SK-N-SH (cell line): ENCODE results near the gene XRCC6. TPM values are rescaled to one million over a fixed set of nuclear protein-coding genes. Genes with fewer than 3 reads are reported as not detected.
"Not testable (repeated sequence)": the region's sequence is repeated elsewhere in the genome, so short reads cannot be mapped to it uniquely, and the experiment has no call there.

Experiments
- CTCF ChIA-PET: fragments of 300-600, 350-600 bp; formaldehyde crosslinking; extraction: SDS; loops from one replicate; lab custom pipeline; 2021; lab: Yijun Ruan, JAX
- POLR2A ChIA-PET: fragments of 350-600 bp; sonication (Branson Sonifier 250); formaldehyde crosslinking; extraction: SDS; loops from one replicate; lab custom pipeline; 2020; ENCODE audit warnings: antibody characterized with exemption, inconsistent platforms; lab: Yijun Ruan, JAX
- DNase-seq: peaks from one replicate; pipeline ENCODE4 v3.0.0; 2012
- H2AFZ ChIP-seq: fragments of 200-600 bp; sonication (generic); 2 replicates; pipeline ENCODE4 v1.8.1; 2016; ENCODE audit warnings: antibody characterized with exemption, mild to moderate bottlenecking, low read depth
- H3F3A ChIP-seq: fragments of 200-600 bp; sonication (generic); replicated peaks from 2 replicates; pipeline ENCODE3; 2016; ENCODE audit warnings: antibody characterized with exemption, mild to moderate bottlenecking; ENCODE audit not compliant: insufficient read depth
- H3K27ac ChIP-seq, 2 experiments: fragments of 200-500 bp in 1 of 2; fragments of 200-600 bp in 1 of 2; sonication (Bioruptor generic) in 1 of 2; sonication (generic), shearing (Covaris generic) in 1 of 2; 2 replicates each; pipeline versions ENCODE4 v1.5.1 to v1.6.1; 2014 to 2016; ENCODE audit warnings: low read depth in 2 of 2, inconsistent platforms in 1 of 2, low read length in 1 of 2, mild to moderate bottlenecking in 1 of 2, mixed read lengths in 1 of 2
- H3K27me3 ChIP-seq: fragments of 200-600 bp; sonication (generic), shearing (Covaris generic); 2 replicates; pipeline ENCODE4 v1.6.1; 2016; ENCODE audit warnings: mixed run types; ENCODE audit not compliant: insufficient read depth
- H3K36me3 ChIP-seq, 2 experiments: fragments of 200-500 bp in 1 of 2; fragments of 200-600 bp in 1 of 2; sonication (Bioruptor generic) in 1 of 2; sonication (generic) in 1 of 2; replicated peaks in 1 of 2; 2 replicates each; pipeline versions ENCODE3 to v1.5.1; 2014 to 2016; ENCODE audit warnings: low read length in 1 of 2, mild to moderate bottlenecking in 1 of 2; ENCODE audit not compliant: insufficient read depth in 2 of 2, control insufficient read depth in 1 of 2
- H3K4me1 ChIP-seq, 2 experiments: fragments of 200-500 bp in 1 of 2; fragments of 200-600 bp in 1 of 2; sonication (Bioruptor generic) in 1 of 2; sonication (generic), shearing (Covaris generic) in 1 of 2; 2 replicates each; pipeline versions ENCODE4 v1.5.1 to v1.6.1; 2014 to 2016; ENCODE audit warnings: low read depth in 1 of 2, low read length in 1 of 2, mixed run types in 1 of 2; ENCODE audit not compliant: insufficient read depth in 2 of 2, control insufficient read depth in 1 of 2
- H3K4me2 ChIP-seq: fragments of 200-600 bp; sonication (generic), shearing (Covaris generic); 2 replicates; pipeline ENCODE4 v1.6.1; 2017; ENCODE audit warnings: mixed run types
- H3K4me3 ChIP-seq, 2 experiments: fragments of 200-500 bp in 1 of 2; fragments of 200-600 bp in 1 of 2; sonication (Bioruptor generic) in 1 of 2; sonication (generic), shearing (Covaris generic) in 1 of 2; 2 replicates each; pipeline versions ENCODE4 v1.5.1 to v1.8.1; 2014 to 2016; ENCODE audit warnings: low read depth in 2 of 2, inconsistent platforms in 1 of 2, low read length in 1 of 2, mild to moderate bottlenecking in 1 of 2, mixed read lengths in 1 of 2, moderate library complexity in 1 of 2
- H3K79me2 ChIP-seq: fragments of 200-600 bp; sonication (generic); 2 replicates; pipeline ENCODE4 v1.8.1; 2017; ENCODE audit warnings: mild to moderate bottlenecking; ENCODE audit not compliant: insufficient read depth
- H3K9ac ChIP-seq: fragments of 200-600 bp; sonication (generic); 2 replicates; pipeline ENCODE4 v1.6.1; 2017; ENCODE audit warnings: mixed run types
- H3K9me2 ChIP-seq: fragments of 200-600 bp; sonication (generic); 2 replicates; pipeline ENCODE4 v1.6.1; 2017; ENCODE audit warnings: mixed run types
- H3K9me3 ChIP-seq: fragments of 200-600 bp; sonication (generic); 2 replicates; pipeline ENCODE4 v1.6.1; 2017; ENCODE audit warnings: mixed run types, mild to moderate bottlenecking, moderate library complexity
- H4K20me1 ChIP-seq: fragments of 200-600 bp; sonication (generic); 2 replicates; pipeline ENCODE4 v1.6.1; 2017; ENCODE audit warnings: mild to moderate bottlenecking, mixed run types; ENCODE audit not compliant: insufficient read depth
- EZH2phosphoT487 ChIP-seq: fragments of 200-600 bp; sonication (generic); IDR thresholded peaks from 2 replicates; pipeline ENCODE4 v1.6.1; 2017; ENCODE audit warnings: low read depth, mixed run types, mild to moderate bottlenecking, antibody characterized with exemption, moderate library complexity, borderline replicate concordance
- FOXJ3 ChIP-seq: sonication (generic); formaldehyde crosslinking; IDR thresholded peaks from 2 replicates; pipeline ENCODE4 v1.5.1; 2020; ENCODE audit warnings: mild to moderate bottlenecking, missing genetic modification reagents
- GABPA ChIP-seq: IDR thresholded peaks from 2 replicates; pipeline ENCODE4 v1.4.0; 2012; ENCODE audit warnings: low read depth, mild to moderate bottlenecking
- GATA2 ChIP-seq: sonication (generic); formaldehyde crosslinking; IDR thresholded peaks from 2 replicates; pipeline ENCODE4 v1.5.0; 2020; ENCODE audit warnings: mild to moderate bottlenecking, missing genetic modification reagents
- JUND ChIP-seq: IDR thresholded peaks from 2 replicates; pipeline ENCODE4 v1.4.0; 2012
- MXI1 ChIP-seq: IDR thresholded peaks from 2 replicates; pipeline ENCODE4 v1.6.1; 2012; ENCODE audit warnings: mild to moderate bottlenecking, low read depth, low read length, improper control_type of control experiment
- NRF1 ChIP-seq: IDR thresholded peaks from 2 replicates; pipeline ENCODE4 v1.6.1; 2012; ENCODE audit warnings: low read depth, mild to moderate bottlenecking, low read length
- POLR2AphosphoS5 ChIP-seq: IDR thresholded peaks from 2 replicates; pipeline ENCODE4 v1.6.1; 2012; ENCODE audit warnings: low read depth, low read length
- RAD21 ChIP-seq: IDR thresholded peaks from 2 replicates; pipeline ENCODE4 v1.6.1; 2012; ENCODE audit warnings: mild to moderate bottlenecking, low read length
- RCOR1 ChIP-seq: fragments of 150-350 bp; IDR thresholded peaks from 2 replicates; pipeline ENCODE4 v1.6.1; 2017; ENCODE audit warnings: antibody characterized with exemption, low read length
- RXRA ChIP-seq: IDR thresholded peaks from 2 replicates; pipeline ENCODE4 v1.4.0; 2012; ENCODE audit warnings: low read depth, mild to moderate bottlenecking, borderline replicate concordance
- SMC3 ChIP-seq: IDR thresholded peaks from 2 replicates; pipeline ENCODE4 v1.6.1; 2012; ENCODE audit warnings: low read depth, low read length, improper control_type of control experiment
- TAF1 ChIP-seq: IDR thresholded peaks from 2 replicates; pipeline ENCODE4 v1.6.1; 2012; ENCODE audit warnings: low read depth, mild to moderate bottlenecking, low read length, moderate library complexity, borderline replicate concordance
- TEAD4 ChIP-seq: IDR thresholded peaks from 2 replicates; pipeline ENCODE4 v1.4.0; 2012; ENCODE audit warnings: mild to moderate bottlenecking, borderline replicate concordance; ENCODE audit not compliant: insufficient read depth
- YY1 ChIP-seq: IDR thresholded peaks from 2 replicates; pipeline ENCODE4 v1.4.0; 2012; ENCODE audit warnings: low read depth, mild to moderate bottlenecking
- WGBS: methylation state at CpG from one replicate; pipeline ENCODE4 v1.1.6; 2017; ENCODE audit warnings: low lambda C conversion rate; 5-methylcytosine and 5-hydroxymethylcytosine counted together
- polyA plus RNA-seq, 3 experiments: library from polyadenylated mRNA; depleted of rRNA; stranded (reverse); fragments of >200 nt; gene quantifications; 2 replicates each; pipeline ENCODE4 v1.2.3, GENCODE V29; 2012
- TF ChIP-seq, protein P1 (sequence below): IDR thresholded peaks from 2 replicates; pipeline ENCODE4 v1.4.0; 2012; ENCODE audit warnings: low read depth, borderline replicate concordance
- TF ChIP-seq, protein P2 (sequence below): IDR thresholded peaks from 2 replicates; pipeline ENCODE4; 2012
- TF ChIP-seq, protein P3 (sequence below): fragments of 150-350 bp; IDR thresholded peaks from 2 replicates; pipeline ENCODE4 v1.6.1; 2017; ENCODE audit warnings: antibody characterized with exemption, low read length, low read depth, borderline replicate concordance

The XRCC6 gene
- polyA plus RNA-seq, 1 of the 3 experiments (the other 2 are of a cell fraction), result 78.1 TPM

DNA sequence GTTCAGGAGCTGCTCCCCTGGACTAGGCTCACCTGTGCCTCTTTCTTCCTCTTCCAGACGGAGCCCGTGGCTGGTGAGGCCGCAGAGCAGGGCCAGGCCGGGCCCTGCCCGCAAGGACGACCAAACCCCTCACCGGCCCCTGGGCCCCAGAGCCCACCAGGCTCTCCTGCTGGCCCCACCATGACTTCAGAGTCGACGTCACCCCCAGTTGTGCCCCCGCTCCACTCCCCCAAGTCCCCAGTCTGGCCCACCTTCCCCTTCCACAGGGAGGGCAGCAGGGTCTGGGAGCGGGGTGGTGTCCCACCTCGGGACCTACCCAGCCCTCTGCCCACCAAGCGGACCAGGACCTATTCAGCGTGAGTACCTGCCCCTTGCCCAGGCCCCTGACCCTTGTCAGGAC lies 49.3 kb upstream of the XRCC6 start:
- POLR2A ChIA-PET, result no interaction called here
- TF ChIP-seq, protein P1, sequence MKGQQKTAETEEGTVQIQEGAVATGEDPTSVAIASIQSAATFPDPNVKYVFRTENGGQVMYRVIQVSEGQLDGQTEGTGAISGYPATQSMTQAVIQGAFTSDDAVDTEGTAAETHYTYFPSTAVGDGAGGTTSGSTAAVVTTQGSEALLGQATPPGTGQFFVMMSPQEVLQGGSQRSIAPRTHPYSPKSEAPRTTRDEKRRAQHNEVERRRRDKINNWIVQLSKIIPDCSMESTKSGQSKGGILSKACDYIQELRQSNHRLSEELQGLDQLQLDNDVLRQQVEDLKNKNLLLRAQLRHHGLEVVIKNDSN, result no peak
- TF ChIP-seq, protein P2, sequence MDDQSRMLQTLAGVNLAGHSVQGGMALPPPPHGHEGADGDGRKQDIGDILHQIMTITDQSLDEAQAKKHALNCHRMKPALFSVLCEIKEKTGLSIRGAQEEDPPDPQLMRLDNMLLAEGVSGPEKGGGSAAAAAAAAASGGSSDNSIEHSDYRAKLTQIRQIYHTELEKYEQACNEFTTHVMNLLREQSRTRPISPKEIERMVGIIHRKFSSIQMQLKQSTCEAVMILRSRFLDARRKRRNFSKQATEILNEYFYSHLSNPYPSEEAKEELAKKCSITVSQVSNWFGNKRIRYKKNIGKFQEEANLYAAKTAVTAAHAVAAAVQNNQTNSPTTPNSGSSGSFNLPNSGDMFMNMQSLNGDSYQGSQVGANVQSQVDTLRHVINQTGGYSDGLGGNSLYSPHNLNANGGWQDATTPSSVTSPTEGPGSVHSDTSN, result no peak
- TF ChIP-seq RAD21, result no peak
- TF ChIP-seq, all 33 proteins: peak for 0
- Histone ChIP-seq H3K79me2 (no peaks in the 10 kb centered on the region), H3F3A (no peaks in the 10 kb centered on the region), H3K27me3 (no peaks in the 10 kb centered on the region), H2AFZ (no peak overlapping the region), H4K20me1 (no peaks in the 10 kb centered on the region), H3K9ac (no peak overlapping the region), H3K4me1 (peaks cover 0 to 6% of the 10 kb centered on the region in 2 experiments; a peak in 1 of 4 replicates), H3K4me3 (no peak overlapping the region), H3K9me3 (no peaks in the 10 kb centered on the region), H3K4me2 (no peak overlapping the region), H3K36me3 (no peaks in the 10 kb centered on the region), H3K27ac (no peak overlapping the region), H3K9me2 (no peaks in the 10 kb centered on the region)
- DNase-seq, result no peak
- CTCF ChIA-PET, result no interaction called here
- WGBS, result no CpG with 5 or more reads among the region's 14 CpGs

DNA sequence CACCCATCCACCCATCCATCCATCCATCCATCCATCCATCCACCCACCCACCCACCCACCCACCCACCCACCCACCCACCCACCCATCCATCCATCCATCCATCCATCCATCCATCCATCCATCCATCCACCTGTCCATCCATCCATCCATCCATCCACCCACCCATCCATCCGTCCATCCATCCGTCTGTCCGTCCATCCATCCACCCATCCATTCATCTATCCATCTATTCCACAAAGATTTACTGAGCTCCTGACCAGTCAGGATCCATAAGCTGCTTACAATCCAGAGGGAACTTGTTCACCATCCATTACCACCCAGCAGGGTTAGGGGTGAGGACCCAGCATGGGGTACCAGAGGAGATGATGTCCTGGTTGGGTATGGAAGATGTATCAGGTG lies 48.8 kb upstream of the XRCC6 start:
- H4K20me1 ChIP-seq, H3K9ac ChIP-seq, H3K36me3 ChIP-seq, H3K27me3 ChIP-seq, CTCF ChIA-PET, H3K79me2 ChIP-seq, H3K4me2 ChIP-seq, DNase-seq, H3K4me3 ChIP-seq, H3K9me3 ChIP-seq, H3K27ac ChIP-seq, H3F3A ChIP-seq, H3K4me1 ChIP-seq, H3K9me2 ChIP-seq, H2AFZ ChIP-seq: not testable (repeated sequence)
- 91% methylated on average over 3 of the region's 3 CpGs for WGBS
- POLR2A ChIA-PET, result interaction anchor here (1.0 kb wide), 1 partner anchor 17 kb away, joined by 3 read pairs; the partner anchor contains the start of gene PMM1

DNA sequence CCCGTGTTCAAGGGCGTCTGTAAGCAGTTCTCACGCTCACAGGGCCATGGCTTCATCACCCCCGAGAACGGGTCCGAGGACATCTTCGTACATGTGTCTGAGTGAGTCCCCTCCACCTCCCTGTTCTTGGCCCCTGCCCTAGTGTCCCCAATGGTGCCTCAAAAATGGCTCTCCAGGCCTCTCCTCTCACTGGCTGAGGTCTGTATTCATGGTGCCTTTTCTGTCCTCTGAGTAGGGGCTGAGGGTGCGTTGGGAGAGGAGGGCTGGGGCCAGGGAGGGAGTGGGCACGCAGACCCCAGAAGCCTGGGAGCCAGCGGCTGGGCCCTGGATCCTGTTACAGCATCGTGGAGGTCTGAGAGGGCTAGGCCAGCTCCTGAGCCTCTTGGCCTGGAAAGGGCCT lies 47.4 kb upstream of the XRCC6 start:
- WGBS, result no CpG with 5 or more reads among the region's 11 CpGs
- Histone ChIP-seq H3F3A (no peaks in the 10 kb centered on the region), H3K9ac (no peak overlapping the region), H4K20me1 (no peaks in the 10 kb centered on the region), H2AFZ (no peak overlapping the region), H3K4me3 (no peak overlapping the region), H3K9me3 (no peaks in the 10 kb centered on the region), H3K4me2 (no peak overlapping the region), H3K36me3 (no peaks in the 10 kb centered on the region), H3K4me1 (peaks cover 0 to 4% of the 10 kb centered on the region in 2 experiments; a peak in 1 of 4 replicates), H3K79me2 (no peaks in the 10 kb centered on the region), H3K27ac (no peak overlapping the region), H3K9me2 (no peaks in the 10 kb centered on the region), H3K27me3 (no peaks in the 10 kb centered on the region)
- no peak for TF ChIP-seq JUND
- no peak for TF ChIP-seq GATA2 (CRISPR knock-in tag)
- TF ChIP-seq POLR2AphosphoS5, result no peak
- no peak for TF ChIP-seq SMC3
- TF ChIP-seq, protein P1, result no peak
- no peak for TF ChIP-seq NRF1
- TF ChIP-seq TEAD4, result no peak
- TF ChIP-seq TAF1, result no peak
- TF ChIP-seq, protein P3, sequence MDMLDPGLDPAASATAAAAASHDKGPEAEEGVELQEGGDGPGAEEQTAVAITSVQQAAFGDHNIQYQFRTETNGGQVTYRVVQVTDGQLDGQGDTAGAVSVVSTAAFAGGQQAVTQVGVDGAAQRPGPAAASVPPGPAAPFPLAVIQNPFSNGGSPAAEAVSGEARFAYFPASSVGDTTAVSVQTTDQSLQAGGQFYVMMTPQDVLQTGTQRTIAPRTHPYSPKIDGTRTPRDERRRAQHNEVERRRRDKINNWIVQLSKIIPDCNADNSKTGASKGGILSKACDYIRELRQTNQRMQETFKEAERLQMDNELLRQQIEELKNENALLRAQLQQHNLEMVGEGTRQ, result no peak
- TF ChIP-seq EZH2phosphoT487, result no peak
- TF ChIP-seq MXI1, result no peak
- TF ChIP-seq GABPA, result no peak
- TF ChIP-seq RXRA, result no peak
- TF ChIP-seq YY1, result no peak
- TF ChIP-seq RCOR1, result no peak
- TF ChIP-seq RAD21, result no peak
- no peak for TF ChIP-seq FOXJ3 (CRISPR knock-in tag)
- DNase-seq, result no peak
- ChIA-PET CTCF (interaction anchor here (1.9 kb wide), 1 partner anchor 23 kb away, joined by 7 read pairs; no protein-coding TSS in a partner anchor), POLR2A (no interaction called here)
